Measurements from ENCODE around the gene PCDH12.

DNA sequence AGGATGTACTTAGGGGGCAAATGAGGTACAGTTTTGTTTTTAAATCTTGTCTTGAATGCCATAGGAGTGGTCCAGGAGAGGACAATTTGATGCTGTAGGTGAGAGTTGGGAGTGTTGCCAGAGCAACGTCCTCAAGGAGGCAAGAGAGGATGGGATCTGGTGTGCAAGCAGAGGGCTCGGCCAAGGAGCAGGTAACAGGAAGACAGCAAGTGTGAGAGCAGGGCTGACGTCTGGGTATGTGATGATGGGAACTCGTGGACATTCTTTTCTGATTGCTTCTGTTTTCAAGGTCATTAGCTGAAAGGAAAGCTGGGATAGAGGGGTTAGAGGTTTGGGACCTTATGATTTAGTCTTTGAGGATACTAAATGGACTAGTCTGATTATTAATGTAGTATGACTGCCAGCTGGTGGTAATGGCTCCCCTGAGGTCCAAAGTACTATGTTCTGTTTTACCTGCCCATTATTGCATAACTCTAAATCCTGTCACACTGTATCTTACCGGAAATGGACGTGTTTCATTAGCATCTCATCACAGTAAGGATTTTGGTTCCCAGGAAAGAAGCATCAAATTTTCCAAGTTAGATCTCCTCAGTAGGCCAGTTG lies 39.5 kb upstream of the PCDH12 start:
- TF ChIP-seq ZBTB7A (IDR thresholded peaks at IDR 0.05; ENCODE audit: low read depth) (no peak), NFIC (IDR thresholded peaks at IDR 0.05) (no peak), YY1 (IDR thresholded peaks at IDR 0.05; ENCODE audit: low read depth) (no peak), CREB1 (IDR thresholded peaks at IDR 0.05; ENCODE audit: low read depth) (no peak), REST (IDR thresholded peaks at IDR 0.05; ENCODE audit: low read depth) (no peak)

Measured in Ishikawa (cell line).